ENCODE measurements around the gene LGALSL. TPM values are rescaled to one million over a fixed set of nuclear protein-coding genes. Genes with fewer than 3 reads are reported as not detected.

Gene LGALSL
- total RNA-seq, 1 experiment from 2014 or later: 37.2 TPM

- Histone ChIP-seq H3K4me1 (peaks cover 11% of the 10 kb centered on the region), H3K36me3 (ENCODE audit: control insufficient read depth, insufficient read depth, low read length) (no peaks in the 10 kb centered on the region; the same call in 1 of the 2 replicates), H3K4me3 (ENCODE audit: low read depth, low read length) (peak overlapping the region; percentile 6; the same call in 1 of the 2 replicates), H3K9me3 (no peaks in the 10 kb centered on the region), H3K27me3 (replicated peaks; ENCODE audit: control insufficient read depth, insufficient read depth, low read length) (no peaks in the 10 kb centered on the region)
- H3K27me3 Mint-ChIP-seq (ENCODE audit: insufficient read depth, unreplicated experiment): no peaks in the 10 kb centered on the region
- ChIA-PET POLR2A (no interaction called here), CTCF (interaction anchor here (1.0 kb wide), 1 partner anchor 67 kb away, joined by 4 read pairs; no protein-coding TSS in a partner anchor)
- TSS peak; percentile 31 for BruUV-seq (replicated peaks)
- peak overlapping the region; percentile 94 for H3K4me3 Mint-ChIP-seq (ENCODE audit: unreplicated experiment)
- TF ChIP-seq CTCF (IDR thresholded peaks at IDR 0.05; ENCODE audit: insufficient read depth in 1 of 2, low read depth in 1 of 2, low read length in 1 of 2, severe bottlenecking in 1 of 2, unreplicated experiment in 1 of 2): no peak
- H3K4me1 Mint-ChIP-seq (ENCODE audit: low read depth, unreplicated experiment): peaks cover 13% of the 10 kb centered on the region
- H3K36me3 Mint-ChIP-seq (ENCODE audit: insufficient read depth, unreplicated experiment): peaks cover 19% of the 10 kb centered on the region
- DNase-seq: no peak
- intact Hi-C loops (cut with micrococcal nuclease; ENCODE audit: unreplicated experiment): loop anchor here (10.0 kb wide), 1 partner anchor 121 kb away; no protein-coding TSS in a partner anchor
- H3K27ac Mint-ChIP-seq (ENCODE audit: unreplicated experiment): peak overlapping the region; percentile 45
- no peaks in the 10 kb centered on the region for H3K9me3 Mint-ChIP-seq (ENCODE audit: unreplicated experiment)
These were observed 1.6 kb downstream of the LGALSL start for GRCh38 chr2:64455545-64455944.

- BruUV-seq (replicated peaks): no TSS peak
- CTCF ChIA-PET: interaction anchor here (1.0 kb wide), 2 partner anchors 66 to 126 kb away, joined by 4 to 5 read pairs; no protein-coding TSS in a partner anchor
- intact Hi-C loops (cut with micrococcal nuclease; ENCODE audit: unreplicated experiment): loop anchor here (10.0 kb wide), 1 partner anchor 121 kb away; no protein-coding TSS in a partner anchor
- DNase-seq: no peak
- Histone ChIP-seq H3K9me3 (no peaks in the 10 kb centered on the region), H3K27me3 (replicated peaks; ENCODE audit: control insufficient read depth, insufficient read depth, low read length) (no peaks in the 10 kb centered on the region), H3K4me3 (ENCODE audit: low read depth, low read length) (no peak overlapping the region), H3K36me3 (ENCODE audit: control insufficient read depth, insufficient read depth, low read length) (no peaks in the 10 kb centered on the region; the same call in 1 of the 2 replicates), H3K4me1 (peaks cover 11% of the 10 kb centered on the region)
- Mint-ChIP-seq H3K9me3 (ENCODE audit: unreplicated experiment) (no peaks in the 10 kb centered on the region), H3K27ac (ENCODE audit: unreplicated experiment) (no peak overlapping the region), H3K36me3 (ENCODE audit: insufficient read depth, unreplicated experiment) (peaks cover 19% of the 10 kb centered on the region), H3K4me3 (ENCODE audit: unreplicated experiment) (no peak overlapping the region), H3K4me1 (ENCODE audit: low read depth, unreplicated experiment) (peaks cover 11% of the 10 kb centered on the region), H3K27me3 (ENCODE audit: insufficient read depth, unreplicated experiment) (no peaks in the 10 kb centered on the region)
- POLR2A ChIA-PET: no interaction called here
- TF ChIP-seq CTCF (IDR thresholded peaks at IDR 0.05; ENCODE audit: insufficient read depth in 1 of 2, low read depth in 1 of 2, low read length in 1 of 2, severe bottlenecking in 1 of 2, unreplicated experiment in 1 of 2): no peak
These were observed 2.3 kb downstream of the LGALSL start for GRCh38 chr2:64456293-64456692.

GRCh38 chr2:64457524-64457923, 3.6 kb downstream of the LGALSL start:
- DNase-seq: no peak
- no peaks in the 10 kb centered on the region for H3K27me3 ChIP-seq (replicated peaks; ENCODE audit: control insufficient read depth, insufficient read depth, low read length)
- CTCF ChIA-PET: no interaction called here
- Mint-ChIP-seq H3K4me1 (ENCODE audit: low read depth, unreplicated experiment) (peaks cover 4% of the 10 kb centered on the region), H3K9me3 (ENCODE audit: unreplicated experiment) (no peaks in the 10 kb centered on the region), H3K36me3 (ENCODE audit: insufficient read depth, unreplicated experiment) (peaks cover 19% of the 10 kb centered on the region), H3K27me3 (ENCODE audit: insufficient read depth, unreplicated experiment) (no peaks in the 10 kb centered on the region), H3K4me3 (ENCODE audit: unreplicated experiment) (no peak overlapping the region), H3K27ac (ENCODE audit: unreplicated experiment) (no peak overlapping the region)
- BruUV-seq (replicated peaks): no TSS peak
- no peak overlapping the region for H3K4me3 ChIP-seq (ENCODE audit: low read depth, low read length)
- intact Hi-C loops (cut with micrococcal nuclease; ENCODE audit: unreplicated experiment): loop anchor here (10.0 kb wide), 1 partner anchor 123 kb away; no protein-coding TSS in a partner anchor
- H3K4me1 ChIP-seq: peaks cover 3% of the 10 kb centered on the region
- no peaks in the 10 kb centered on the region for H3K9me3 ChIP-seq
- H3K36me3 ChIP-seq (ENCODE audit: control insufficient read depth, insufficient read depth, low read length): no peaks in the 10 kb centered on the region; the same call in 1 of the 2 replicates
- no peak for TF ChIP-seq CTCF (IDR thresholded peaks at IDR 0.05; ENCODE audit: insufficient read depth in 1 of 2, low read depth in 1 of 2, low read length in 1 of 2, severe bottlenecking in 1 of 2, unreplicated experiment in 1 of 2)
- POLR2A ChIA-PET: interaction anchor here (0.7 kb wide), 1 partner anchor 66 kb away, joined by 4 read pairs; no protein-coding TSS in a partner anchor

Measured in Caco-2 (cell line).